Ovary (tissue), 3 donors: ENCODE measurements around the gene CCDC152.

Experiments used
- CTCF ChIP-seq, 3 donors: fragments of 450-650 bp in 2 of 3; fragments of 200-600 bp in 1 of 3; IDR thresholded peaks; one replicate each; pipeline versions ENCODE4 v1.5.1 to v1.8.0; 2016 to 2022; ENCODE audit warnings: antibody characterized with exemption in 3 of 3, mild to moderate bottlenecking in 1 of 3
- EP300 ChIP-seq: sonication (generic); formaldehyde crosslinking; IDR thresholded peaks from one replicate; pipeline ENCODE4 v1.6.1; 2017; ENCODE audit warnings: antibody characterized with exemption
- donor health status: DM: no; HTN: no; CAD: no.

GRCh38 chr5:42826757-42827515 lies 70.3 kb downstream of the CCDC152 start:
- TF ChIP-seq CTCF (IDR thresholded peaks at IDR 0.05) (no peak), EP300 (no peak)
